UCSD-AML1 (cell line): ENCODE measurements around the gene PDCD10.

Experiments used
- DNase-seq: peaks from one replicate; lab custom pipeline; 2025; ENCODE audit not compliant: unreplicated experiment; lab: John Stamatoyannopoulos, UW

Gene PDCD10

DNA sequence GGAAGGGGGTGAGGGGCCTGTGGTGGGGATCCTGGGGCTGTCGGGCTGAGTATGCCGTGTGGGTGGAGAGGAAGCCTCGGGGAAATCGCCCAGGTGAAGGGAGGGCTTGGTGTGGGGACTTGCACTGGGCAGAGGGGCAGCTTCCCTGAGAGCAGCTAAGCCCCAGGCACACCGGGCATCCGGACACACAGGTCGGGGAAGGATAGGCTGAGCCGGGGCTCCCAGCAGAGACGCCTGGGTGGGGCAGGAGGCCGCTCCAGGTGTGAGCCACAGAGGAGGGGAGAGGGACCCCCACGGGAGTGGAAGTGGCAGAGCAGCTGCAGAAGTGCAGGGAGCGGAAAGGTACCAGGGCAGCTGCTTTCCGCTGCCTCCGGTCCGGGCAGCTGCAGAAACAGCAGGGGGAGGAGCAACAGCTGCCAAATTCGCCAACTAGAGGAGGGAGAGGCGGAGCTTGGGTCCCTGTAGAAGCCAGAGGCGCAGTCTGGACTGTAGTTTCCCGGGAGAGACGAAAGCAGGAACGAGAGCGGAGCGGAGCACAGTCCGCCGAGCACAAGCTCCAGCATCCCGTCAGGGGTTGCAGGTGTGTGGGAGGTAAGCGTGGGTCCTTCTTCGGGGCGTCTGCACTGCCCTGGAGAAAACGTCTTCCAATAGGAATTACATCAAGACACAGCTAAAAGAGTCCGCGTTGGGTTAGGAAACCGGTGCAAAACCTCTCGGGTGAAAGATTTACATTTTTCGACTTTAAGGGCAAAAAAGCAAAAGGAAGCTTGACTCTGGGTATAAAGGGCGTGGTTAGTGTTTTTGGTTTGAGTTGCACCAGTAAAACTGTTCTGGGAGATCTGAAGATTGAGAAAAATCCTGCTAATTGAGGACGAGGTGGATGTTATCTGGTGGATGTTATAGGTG lies 794 bp upstream of the PDCD10 start, which contains the start of gene SERPINI1:
SERPINI1 (plus strand) TSS at position 489 of the 906 bp plus-strand sequence. CDS start 53,408 bp downstream, outside the sequence.
- DNase-seq = peak; percentile 89

DNA sequence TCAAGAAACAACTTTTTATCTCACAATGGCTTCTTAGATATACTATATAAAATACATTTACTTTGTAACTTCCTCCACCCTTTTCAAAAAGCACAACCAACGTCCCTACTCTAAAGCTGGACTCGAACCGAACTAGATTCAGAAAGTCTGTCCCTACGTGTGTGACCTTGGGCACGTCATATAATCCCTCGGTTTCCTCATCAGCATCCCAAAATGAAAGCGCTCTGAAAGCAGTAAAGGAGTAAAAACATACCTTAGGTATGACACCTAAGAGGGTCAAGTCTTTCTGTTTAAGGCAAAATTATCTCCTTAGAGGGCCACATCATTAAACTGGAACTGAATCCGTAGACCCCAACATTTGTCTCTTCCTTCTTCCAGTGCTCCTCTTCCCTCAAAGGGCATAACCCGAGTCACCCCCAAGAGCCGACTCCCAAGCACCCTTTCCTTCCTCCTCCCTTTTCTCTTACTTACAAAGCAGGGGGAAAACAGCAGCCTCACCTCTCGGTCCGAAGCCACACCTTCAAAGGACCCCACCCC lies 663 bp downstream of the PDCD10 start:
- DNase-seq = no peak

DNA sequence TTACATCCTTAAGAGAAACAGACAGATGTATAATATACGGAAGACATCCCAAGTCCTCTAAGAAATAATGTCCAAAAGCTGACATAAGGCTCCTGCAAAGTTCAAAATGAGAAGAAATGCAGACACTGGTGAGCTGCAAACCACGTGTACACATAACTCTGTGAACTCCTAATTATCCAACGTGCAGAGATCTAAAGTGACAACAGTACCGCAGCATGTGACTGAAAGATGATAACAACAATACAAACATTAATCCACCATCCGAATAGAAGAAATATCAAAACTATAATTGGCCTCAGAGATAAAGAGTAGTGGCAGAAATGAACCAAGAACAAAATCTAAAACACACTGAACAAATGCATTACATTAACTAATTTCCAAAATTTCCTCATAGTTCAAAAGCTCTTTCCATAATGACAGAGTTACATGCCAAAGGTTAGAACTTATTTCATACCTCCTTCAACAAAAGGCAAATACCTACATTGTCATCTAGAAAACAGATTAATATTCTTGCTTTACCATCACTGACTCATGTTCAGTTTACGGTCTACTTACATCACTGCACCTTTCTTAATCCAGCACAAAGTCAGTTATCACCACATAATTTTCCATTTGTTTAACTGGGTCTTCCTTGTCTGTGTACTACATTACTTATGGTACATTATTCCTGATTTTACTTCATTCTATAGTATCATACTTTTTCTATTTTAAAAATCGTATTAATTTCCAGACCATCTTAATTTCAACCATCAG lies 2.2 kb downstream of the PDCD10 start:
- no peak for DNase-seq

DNA sequence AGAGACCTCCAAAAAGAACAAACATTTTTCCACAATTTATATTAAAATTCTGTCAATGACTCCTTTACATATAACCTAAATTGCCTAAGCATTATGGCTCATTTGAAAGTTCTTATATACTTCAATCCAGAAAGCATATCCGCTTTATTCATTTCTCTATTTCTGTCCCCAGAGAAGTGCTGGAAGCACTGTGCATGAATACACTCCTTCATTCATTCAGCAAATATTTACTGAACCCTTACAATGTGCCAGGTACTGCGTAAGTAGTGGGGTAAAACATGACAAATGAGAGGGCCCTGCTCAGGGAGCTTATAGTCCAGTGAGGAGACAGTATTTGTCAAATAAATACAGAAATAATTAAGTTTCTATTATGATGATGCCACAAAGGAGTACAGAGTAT lies 3.3 kb downstream of the PDCD10 start:
- DNase-seq = no peak

DNA sequence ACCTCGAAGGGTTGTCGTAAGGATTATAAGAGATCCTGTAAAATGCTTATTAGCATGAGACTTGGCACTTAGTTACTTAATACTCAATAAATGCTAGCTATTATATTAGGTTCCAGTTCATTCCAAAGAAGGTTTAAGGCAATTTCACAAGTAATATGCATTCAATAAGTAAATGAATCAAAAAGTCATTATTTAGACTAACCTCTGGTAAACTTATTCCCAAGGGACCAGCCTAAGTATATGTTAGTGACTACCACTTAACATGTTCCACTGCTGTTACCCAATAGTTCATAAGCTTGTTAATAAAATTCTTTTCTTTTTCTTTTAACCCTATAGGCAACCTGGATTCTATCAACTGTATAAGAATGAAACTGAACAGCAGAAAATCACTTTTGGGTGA lies 5.1 kb downstream of the PDCD10 start:
- DNase-seq = no peak

DNA sequence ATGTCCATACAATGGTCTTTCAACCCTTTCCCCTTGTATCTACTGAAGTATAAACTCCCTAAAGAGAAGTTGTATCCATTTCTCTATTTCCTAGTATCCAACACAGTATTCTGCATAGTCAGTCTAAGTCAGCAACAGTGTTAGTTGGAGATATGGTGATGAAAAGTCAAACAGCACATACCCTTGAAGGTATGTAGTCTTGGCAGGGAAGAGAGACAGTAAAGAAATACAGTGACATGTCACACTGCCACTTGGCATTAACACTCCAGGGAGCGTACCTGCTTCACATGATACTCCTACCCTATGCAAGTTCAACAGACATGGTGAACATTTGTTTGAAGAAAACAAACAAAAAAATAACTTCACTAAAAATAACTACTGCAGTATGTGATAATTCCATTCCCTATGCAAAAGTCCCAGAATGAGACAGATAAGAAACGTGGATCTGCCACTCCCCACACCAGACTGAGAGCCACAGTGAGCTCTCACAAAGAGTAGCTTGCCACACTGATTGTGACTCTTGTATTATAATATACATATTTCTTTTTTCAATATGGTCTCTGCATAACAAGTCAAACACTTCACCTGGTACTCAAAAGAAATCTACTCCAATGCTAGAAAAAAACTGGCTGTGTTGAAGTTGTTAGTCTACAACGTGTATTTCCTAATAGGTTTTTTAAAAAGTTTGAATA lies 5.9 kb downstream of the PDCD10 start:
- DNase-seq = no peak

DNA sequence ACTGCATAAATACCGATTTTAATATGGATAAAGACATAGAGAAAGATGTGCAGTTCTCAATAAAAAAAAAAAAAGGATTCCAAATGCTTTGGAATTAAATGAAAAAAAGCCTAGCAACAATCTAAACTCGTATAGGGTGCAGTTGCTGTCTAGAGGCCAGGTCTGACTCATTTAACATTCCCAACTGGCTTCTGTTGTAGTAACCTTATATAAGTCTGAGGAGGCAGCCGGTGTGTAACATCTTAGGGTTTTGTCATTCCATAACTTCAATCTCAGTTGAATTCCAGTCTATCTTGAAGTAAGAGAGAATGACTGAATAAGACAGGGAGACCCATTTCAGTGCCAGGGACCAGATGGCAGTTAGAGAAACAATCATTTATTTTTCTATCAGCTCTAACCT lies 6.5 kb downstream of the PDCD10 start:
- DNase-seq = no peak

DNA sequence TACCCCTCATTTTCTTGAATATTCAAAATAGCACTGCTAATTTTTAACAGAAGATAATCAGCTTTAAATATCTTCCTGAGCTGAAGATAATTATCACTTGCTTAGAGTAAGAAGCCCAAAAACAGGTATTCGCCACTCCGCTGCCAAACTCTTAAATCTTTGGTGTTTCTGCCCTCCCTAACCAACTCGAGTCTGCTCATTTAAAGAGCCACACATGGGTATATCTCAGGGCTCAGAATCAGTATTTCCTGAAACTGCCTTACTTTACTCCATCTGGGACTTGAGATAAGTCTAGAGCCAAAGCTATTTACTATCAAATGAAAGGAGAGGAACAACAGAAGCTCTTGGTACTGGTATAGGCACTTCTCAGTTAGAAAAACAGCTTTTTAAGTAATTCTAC lies 10.8 kb downstream of the PDCD10 start:
- DNase-seq = no peak

DNA sequence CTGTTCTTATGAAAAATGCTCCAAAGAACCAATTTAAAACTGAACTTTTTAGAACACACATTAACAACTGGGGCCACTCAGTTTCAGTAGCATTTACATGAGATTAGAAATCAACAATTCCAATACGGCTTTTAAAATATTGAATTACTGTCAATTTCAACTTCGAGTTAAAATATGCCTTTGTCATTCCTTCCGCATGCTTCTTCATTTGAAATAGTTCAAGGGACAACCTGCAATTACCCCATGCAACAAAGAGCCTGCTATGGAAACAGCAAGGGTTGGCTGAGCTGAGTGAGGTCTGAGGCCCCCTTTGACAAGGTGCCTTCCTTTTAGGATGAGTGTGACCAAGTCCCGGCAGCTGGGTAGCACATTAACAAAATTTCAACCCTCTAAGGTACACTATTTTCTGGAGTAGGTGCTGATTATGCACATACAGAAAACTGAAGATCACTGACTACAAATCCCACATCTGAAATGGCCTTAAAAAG lies 11.6 kb downstream of the PDCD10 start:
- DNase-seq = no peak

DNA sequence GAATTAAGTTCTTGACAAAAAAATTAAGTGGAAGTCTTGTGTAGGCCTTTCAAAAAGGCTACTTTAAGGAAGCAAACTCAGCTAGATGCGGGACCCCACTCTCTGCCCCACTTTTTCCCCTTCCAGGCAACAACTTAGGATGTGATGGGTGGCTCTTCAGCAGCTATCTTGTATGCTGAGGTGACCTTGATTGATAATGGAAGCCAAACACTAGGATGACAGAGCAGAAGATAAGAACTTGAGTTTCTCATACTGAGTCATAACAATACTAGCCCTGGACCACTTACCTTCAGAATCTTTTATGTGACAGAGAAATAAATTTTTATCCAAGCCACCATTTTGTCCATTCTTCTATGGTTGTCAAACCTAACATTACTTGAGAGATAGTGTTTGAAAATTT lies 16.1 kb downstream of the PDCD10 start:
- DNase-seq = no peak

DNA sequence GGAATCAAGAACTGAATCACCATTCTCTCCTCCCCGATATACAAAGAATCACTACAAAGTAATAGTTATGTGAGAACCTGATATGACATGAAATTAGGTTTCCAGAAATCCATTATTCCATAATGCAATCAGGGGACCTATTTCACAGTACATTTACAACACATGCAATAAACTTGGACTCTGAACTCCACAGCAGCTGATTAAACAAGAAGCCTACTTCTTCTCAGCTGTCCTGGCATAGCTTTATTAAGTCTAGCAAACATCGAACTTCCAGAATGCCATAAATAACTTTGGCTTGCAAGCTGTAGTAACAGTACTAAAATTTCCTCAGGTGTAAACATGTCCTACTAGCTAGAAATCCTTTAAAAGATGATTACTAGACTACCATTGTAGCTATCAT lies 17.8 kb downstream of the PDCD10 start:
- no peak for DNase-seq

DNA sequence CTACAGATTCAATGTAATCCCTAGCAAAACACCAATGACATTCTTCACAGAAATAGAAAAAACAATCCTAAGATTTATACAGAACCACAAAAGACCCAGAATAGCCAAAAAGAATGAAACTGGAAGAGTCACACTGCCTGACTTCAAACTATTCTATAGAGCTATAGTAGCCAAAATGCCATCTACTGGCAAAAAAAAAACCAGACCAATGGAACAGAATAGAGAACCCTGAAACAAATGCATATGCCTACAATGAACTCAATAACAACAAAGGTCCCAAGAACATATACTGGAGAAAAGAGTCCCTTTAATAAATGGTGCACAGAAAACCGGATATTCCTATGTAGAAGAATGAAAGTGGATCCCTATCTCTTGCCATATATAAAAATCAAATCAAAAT lies 19.8 kb downstream of the PDCD10 start:
- DNase-seq = no peak

DNA sequence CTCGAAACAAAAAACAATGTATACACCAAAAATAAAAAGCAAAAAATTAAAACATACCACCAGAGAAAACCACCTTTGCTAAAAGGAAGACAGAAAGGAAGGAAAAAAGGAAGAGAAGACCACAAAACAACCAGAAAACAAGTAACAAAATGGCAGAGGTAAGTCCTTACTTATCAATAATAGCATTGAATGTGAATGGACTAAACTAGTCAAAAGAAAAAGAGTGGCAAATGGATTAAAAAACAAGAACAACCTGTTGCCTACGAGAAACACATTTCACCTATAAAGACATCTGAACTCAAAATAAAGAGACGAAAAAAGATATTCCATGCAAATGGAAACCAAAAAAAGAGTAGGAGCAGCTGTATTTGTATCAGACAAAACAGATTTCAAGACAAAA lies 22.2 kb downstream of the PDCD10 start:
- DNase-seq = no peak

DNA sequence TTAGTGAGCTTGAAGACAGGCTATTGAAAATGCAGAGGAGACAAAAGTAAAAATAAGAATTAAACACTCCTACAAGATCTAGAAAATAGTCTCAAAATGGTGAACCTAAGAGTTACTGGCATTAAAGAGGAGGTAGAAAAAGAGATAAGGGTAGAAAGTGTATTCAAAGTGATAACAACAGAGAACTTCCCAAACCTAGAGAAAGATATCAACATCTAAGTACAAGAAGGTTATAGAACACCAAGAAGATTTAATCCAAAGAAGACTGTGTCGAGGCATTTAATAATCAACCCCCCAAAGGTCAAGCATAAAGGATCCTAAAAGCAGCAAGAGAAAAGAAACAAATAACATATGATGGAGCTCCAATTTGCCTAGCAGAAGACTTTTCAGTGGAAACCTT lies 23.3 kb downstream of the PDCD10 start:
- DNase-seq = no peak

DNA sequence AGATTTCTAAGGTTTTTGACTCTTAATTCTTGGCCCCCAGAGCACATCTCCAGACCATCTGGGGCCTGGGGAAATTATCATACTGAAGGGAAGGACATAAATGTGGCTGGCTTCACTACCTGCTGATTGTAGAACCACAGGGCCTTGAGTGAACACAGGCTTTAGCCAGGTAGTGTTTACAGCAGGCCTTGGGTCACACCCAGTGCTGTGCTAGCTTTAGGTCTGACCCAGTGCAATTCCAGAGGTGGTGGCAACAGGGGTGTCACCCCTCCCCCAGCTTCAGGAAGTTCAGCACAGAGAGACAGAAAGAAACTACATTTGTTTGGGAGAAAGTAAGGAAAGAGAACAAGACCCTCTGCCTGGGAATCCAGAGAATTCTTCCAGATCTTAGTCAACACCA lies 24.1 kb downstream of the PDCD10 start:
- no peak for DNase-seq

DNA sequence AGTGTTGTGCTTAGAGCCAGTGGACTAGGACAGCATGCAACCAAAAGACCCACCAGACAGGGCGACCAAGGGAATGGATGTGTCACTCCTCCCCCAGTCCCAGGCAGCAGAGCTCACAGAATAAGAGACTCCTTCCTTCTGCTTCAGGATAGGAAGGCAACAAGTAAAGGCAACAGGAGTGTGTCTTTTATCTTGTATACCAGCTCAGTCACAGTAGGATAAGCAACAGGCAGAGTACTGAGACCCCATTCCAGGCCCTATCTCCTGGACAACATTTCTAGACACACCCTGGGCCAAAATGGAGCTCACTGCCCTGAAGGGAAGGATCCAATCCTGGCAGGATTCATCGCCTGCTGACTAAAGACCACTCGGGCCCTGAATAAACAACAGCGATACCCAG lies 25.0 kb downstream of the PDCD10 start:
- no peak for DNase-seq

DNA sequence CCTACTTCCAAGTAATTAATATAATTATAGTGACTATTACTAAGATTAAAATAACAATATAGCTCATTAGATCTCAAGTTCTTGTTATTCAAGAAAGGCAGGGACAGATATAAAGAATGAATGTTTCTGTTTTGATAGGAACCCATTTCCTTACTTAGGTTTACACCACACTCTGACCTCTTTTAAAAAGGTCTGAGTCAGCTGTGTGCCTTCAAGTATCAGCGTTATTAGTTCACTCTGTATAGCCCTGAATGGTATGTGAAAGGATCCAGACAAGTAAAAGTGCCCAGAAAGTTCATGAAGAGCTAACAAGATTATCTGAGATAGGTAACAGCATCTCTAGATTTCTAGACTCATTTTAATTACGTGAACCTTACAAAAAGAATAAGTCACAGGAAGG lies 28.9 kb downstream of the PDCD10 start:
- no peak for DNase-seq

DNA sequence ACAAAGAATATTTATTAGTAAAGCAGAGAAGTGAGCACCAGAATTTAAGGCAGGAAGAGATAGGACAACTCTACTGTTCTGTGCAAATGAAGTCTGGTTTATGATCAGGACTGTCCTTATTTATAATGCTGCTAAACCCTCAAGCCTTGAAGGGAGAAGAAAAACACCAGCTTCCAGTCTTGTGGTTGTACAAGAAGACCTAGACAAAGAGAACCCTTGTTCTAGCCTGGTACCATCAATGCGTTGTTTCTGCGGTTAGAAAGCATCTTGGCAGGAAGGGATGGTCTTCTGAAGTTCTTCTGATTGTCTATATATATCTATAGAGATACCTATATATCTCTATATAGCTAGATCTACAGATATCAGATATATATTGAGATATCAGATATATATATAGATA lies 33.8 kb downstream of the PDCD10 start:
- no peak for DNase-seq

DNA sequence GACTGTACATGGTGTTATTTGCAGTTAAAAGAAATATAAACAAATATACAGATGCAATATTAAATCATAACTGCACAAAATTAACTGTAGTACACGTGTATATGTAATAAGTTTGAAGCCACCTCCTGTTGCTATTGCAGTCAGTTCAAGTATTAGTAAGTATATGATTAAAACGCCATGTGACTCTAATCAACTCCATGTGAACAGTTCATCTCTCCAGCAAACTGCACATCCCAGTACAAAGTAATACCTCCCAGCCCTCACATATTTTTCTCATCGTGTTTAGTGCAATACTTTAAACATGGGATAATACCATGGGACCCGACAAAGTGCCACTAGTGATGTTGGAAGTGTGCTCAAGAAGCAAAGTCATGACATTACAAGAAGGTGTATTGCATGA lies 34.6 kb downstream of the PDCD10 start:
- no peak for DNase-seq

DNA sequence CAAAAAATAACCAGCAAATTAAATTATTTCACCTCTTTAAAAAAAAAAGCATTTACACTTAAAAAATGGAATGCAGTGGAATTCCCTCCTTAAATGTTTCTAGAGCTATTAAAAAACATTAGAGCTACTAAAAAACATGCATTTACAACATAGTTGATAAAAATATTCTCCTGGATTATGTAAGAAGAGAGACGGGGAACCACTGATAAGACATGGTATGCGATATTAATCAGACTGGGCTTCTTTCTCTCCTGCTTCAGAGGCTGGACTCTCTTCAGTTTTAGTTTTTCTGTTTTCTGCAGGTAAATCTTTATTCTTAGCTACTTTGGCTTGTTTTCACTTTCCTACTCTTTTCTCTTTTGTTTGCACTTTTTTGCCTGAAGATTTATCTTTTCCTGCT lies 40.6 kb downstream of the PDCD10 start:
- no peak for DNase-seq

DNA sequence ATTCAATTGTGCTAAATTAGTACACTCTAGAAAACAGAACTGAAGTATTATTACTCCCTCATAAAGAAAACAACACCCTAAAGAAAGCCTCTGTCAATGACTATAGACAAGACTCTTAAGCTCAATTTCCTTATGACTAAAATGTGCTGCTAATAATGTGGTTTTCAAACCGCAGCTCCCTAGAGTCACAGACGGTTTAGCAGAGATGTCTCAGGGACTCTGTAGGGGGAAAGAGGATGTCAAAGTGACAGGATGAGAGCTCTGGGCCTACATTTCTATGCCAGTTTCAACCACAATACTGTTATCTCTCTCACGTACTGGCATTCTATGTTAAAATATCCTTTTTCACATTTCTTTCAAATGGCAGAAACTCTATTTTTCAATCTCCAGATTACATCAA lies 43.3 kb downstream of the PDCD10 start:
- DNase-seq = no peak
